GM21447 (cell line): Measurements from ENCODE around the gene LRRC17.
"Not testable (repeated sequence)": the region's sequence is repeated elsewhere in the genome, so short reads cannot be mapped to it uniquely, and the experiment has no call there.

Experiments used
- ATAC-seq: cut with Tn5 transposase; IDR thresholded peaks from one replicate; pipeline ENCODE4 v1.9.1; 2021; ENCODE audit not compliant: unreplicated experiment

LRRC17 gene

GRCh38 chr7:102942181-102942866, 29.5 kb downstream of the LRRC17 start:
- ATAC-seq = no peak

GRCh38 chr7:102942868-102943267, 30.1 kb downstream of the LRRC17 start:
- ATAC-seq = no peak

- no peak for ATAC-seq
Measured at GRCh38 chr7:102943423-102944169, 30.8 kb downstream of the LRRC17 start.

- no peak for ATAC-seq
Measured at GRCh38 chr7:102944241-102944640, 31.4 kb downstream of the LRRC17 start.

- ATAC-seq = no peak
Measured at GRCh38 chr7:102951839-102952238, 39.0 kb downstream of the LRRC17 start.

- ATAC-seq = no peak
Measured at GRCh38 chr7:102953406-102953805, 40.6 kb downstream of the LRRC17 start.

- ATAC-seq = not testable (repeated sequence)
Measured at GRCh38 chr7:102954359-102954758, 41.6 kb downstream of the LRRC17 start.

GRCh38 chr7:102958004-102958403, 45.2 kb downstream of the LRRC17 start:
- ATAC-seq = not testable (repeated sequence)

- ATAC-seq = not testable (repeated sequence)
Measured at GRCh38 chr7:102961993-102962392, 49.2 kb downstream of the LRRC17 start.

- no peak for ATAC-seq
Measured at GRCh38 chr7:102966465-102966864, 53.7 kb downstream of the LRRC17 start.

- ATAC-seq = no peak
Measured at GRCh38 chr7:102967798-102968197, 55.0 kb downstream of the LRRC17 start.

- no peak for ATAC-seq
Measured at GRCh38 chr7:102973096-102973802, 60.4 kb downstream of the LRRC17 start.

- no peak for ATAC-seq
Measured at GRCh38 chr7:102974366-102975236, 61.8 kb downstream of the LRRC17 start.

GRCh38 chr7:102975854-102976253, 63.1 kb downstream of the LRRC17 start:
- ATAC-seq = no peak

- no peak for ATAC-seq
Measured at GRCh38 chr7:102976493-102976892, 63.7 kb downstream of the LRRC17 start.

GRCh38 chr7:102977586-102977985, 64.8 kb downstream of the LRRC17 start:
- ATAC-seq = not testable (repeated sequence)

GRCh38 chr7:102978284-102978683, 65.5 kb downstream of the LRRC17 start:
- ATAC-seq = no peak

GRCh38 chr7:102979670-102980069, 66.9 kb downstream of the LRRC17 start:
- no peak for ATAC-seq

GRCh38 chr7:102981451-102981850, 68.7 kb downstream of the LRRC17 start:
- no peak for ATAC-seq

GRCh38 chr7:102982235-102982634, 69.4 kb downstream of the LRRC17 start:
- no peak for ATAC-seq

GRCh38 chr7:102983602-102984001, 70.8 kb downstream of the LRRC17 start:
- no peak for ATAC-seq
